Kidney epithelial cell (primary cell): ENCODE results near the gene ME3. TPM values are rescaled to one million over a fixed set of nuclear protein-coding genes. Genes with fewer than 3 reads are reported as not detected.
A peak's percentile ranks its signal among the peaks of the same experiment; 100 is the strongest.

Source experiments
- DNase-seq: peaks from one replicate; pipeline ENCODE4 v3.0.0-alpha.2; 2010; ENCODE audit warnings: low read depth
- H3K27me3 ChIP-seq: 2 replicates; pipeline ENCODE4 v1.6.0; 2011; ENCODE audit warnings: low read length; ENCODE audit not compliant: control insufficient read depth, insufficient read depth
- H3K36me3 ChIP-seq: 2 replicates; pipeline ENCODE4 v1.5.1; 2011; ENCODE audit warnings: low read length; ENCODE audit not compliant: control insufficient read depth, insufficient read depth
- H3K4me3 ChIP-seq: 2 replicates; pipeline ENCODE4 v1.5.1; 2011; ENCODE audit warnings: low read depth, mild to moderate bottlenecking, control low read depth, low read length
- CTCF ChIP-seq: IDR thresholded peaks from 2 replicates; pipeline ENCODE4 v1.5.1; 2011; ENCODE audit warnings: mild to moderate bottlenecking, moderate library complexity, low read length, control low read depth, inconsistent platforms; ENCODE audit not compliant: insufficient read depth, poor library complexity, severe bottlenecking
- total RNA-seq: library from RNA; depleted of rRNA; stranded (reverse); fragments of >200 nt; gene quantifications from 2 replicates; pipeline ENCODE4 v1.2.3, GENCODE V29; 2015

ME3 gene
- total RNA-seq: 35.7 and 43.1 TPM in 2 replicates

DNA sequence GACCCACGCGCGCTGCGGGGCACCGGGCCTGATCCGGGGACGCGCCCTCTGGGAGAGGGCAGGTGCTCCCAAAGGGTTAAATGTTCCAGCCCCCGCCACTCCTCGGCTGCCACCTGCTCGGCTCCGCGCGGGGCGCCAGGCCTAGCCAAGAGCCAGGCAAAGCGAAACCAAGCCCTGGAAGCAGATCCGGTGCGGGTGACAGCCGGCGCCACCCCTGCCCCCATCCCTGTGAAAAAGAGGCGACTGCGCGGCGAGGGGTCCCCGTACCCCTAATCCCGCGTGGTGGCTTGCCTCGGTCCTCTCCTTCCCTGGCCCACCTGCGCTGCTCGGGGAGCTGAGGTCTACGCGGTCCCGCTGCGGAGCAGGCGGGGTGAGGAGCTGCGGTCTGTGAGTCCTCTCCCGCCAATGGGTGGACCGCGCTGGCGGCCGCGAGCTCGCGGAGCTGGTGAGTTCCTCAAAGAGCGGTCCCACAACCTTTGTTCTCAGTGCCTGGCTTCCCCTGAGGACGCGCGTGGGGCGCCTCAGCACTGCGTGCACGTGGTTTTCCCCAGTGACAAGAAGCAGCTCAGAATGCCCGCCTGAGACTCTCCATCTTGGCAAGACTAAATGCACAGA lies at the start of gene ME3:
TSS of gene ME3 (minus strand) at position 610 of the 615 bp plus-strand sequence.
- Histone ChIP-seq H3K36me3 (no peaks in the 10 kb centered on the region), H3K4me3 (peak within 1 kb of the TSS; percentile 59), H3K27me3 (no peaks in the 10 kb centered on the region)
- TF ChIP-seq CTCF: no peak
- DNase-seq: no peak

DNA sequence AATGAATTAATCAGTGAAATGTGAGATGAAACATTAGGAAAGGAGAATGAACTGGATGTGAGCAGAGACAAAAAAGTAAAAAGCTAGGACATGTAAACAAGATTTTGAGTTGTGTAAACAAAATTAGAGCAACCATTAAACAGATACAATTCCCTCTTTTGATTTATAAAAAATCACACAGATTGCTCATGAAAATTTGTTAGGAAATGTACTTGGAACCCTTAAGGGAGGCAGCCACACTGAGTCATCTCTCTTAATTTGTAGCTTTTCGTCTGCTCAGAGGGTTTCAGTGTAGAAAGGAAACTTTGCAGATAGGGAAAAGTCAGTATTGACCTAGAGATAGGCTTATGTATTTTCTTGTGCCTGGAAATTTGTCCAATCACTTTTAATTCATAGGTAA lies 49.6 kb upstream of the ME3 start:
- no peaks in the 10 kb centered on the region for H3K36me3 ChIP-seq
- TF ChIP-seq CTCF: no peak
- no peak overlapping the region for H3K4me3 ChIP-seq
- DNase-seq: no peak
- H3K27me3 ChIP-seq: no peaks in the 10 kb centered on the region

- no peak for DNase-seq
- Histone ChIP-seq H3K36me3 (no peaks in the 10 kb centered on the region), H3K27me3 (no peaks in the 10 kb centered on the region), H3K4me3 (no peak overlapping the region)
- TF ChIP-seq CTCF: no peak
Observed at GRCh38 chr11:86720546-86720945, 48.1 kb upstream of the ME3 start.

DNA sequence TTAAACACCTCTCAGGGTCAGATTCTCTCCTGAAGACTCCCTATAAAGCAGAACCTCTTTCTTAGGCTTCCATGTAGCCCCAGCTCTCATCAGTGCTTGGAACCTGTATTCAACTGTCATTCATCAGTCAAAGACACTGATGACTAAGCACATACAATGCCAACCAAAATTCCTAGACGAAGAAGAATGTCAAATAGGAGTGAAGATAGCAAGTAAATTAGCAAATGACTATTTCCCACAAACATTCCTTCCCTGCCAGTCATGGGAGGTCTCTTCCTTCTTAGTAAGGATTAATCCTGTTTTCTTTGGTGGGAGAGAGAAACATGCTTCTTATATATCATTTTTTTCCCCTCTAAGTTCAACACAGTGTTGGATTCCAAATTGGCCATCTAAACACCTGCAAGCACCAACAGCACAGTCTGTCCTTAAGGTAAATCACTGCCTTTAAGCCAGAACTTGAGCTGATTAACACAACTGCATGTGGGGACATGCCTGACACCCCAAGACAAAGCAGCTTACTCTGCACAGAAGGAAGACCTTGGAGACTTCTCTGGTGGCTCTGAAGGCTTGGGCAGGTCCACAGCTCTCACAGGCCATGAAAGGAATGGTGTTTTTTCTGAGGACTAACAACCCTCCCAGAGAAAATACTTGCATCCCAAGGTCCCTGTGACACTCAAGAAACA lies 47.5 kb upstream of the ME3 start:
- DNase-seq: peak; percentile 94
- H3K4me3 ChIP-seq: no peak overlapping the region
- no peaks in the 10 kb centered on the region for H3K27me3 ChIP-seq
- no peak for TF ChIP-seq CTCF
- no peaks in the 10 kb centered on the region for H3K36me3 ChIP-seq

DNA sequence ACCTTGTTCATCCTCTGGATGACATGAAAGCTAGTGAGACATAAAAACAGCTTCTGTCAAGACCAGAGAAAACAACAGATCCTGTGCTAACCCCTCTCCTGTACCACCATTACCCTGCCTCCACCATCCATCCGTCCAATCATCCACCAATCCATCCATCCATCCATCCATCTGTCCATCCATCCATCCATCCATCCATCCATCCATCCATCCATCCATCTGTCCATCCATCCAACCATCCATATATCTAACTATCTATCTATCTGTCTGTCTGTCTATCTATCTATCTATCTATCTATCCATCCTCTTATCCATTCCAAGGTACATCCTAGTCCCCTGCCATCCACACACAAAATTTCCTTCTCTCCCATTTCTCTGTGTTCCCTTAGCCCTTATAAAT lies 46.6 kb upstream of the ME3 start:
- Histone ChIP-seq H3K4me3 (no peak overlapping the region), H3K27me3 (no peaks in the 10 kb centered on the region), H3K36me3 (no peaks in the 10 kb centered on the region)
- no peak for DNase-seq
- TF ChIP-seq CTCF: no peak

GRCh38 chr11:86718521-86718920 lies 46.1 kb upstream of the ME3 start:
- H3K27me3 ChIP-seq: no peaks in the 10 kb centered on the region
- H3K36me3 ChIP-seq: no peaks in the 10 kb centered on the region
- no peak for DNase-seq
- H3K4me3 ChIP-seq: no peak overlapping the region
- no peak for TF ChIP-seq CTCF
